HCT116 (cell line): ENCODE results near the gene OR52N5. TPM values are rescaled to one million over a fixed set of nuclear protein-coding genes. Genes with fewer than 3 reads are reported as not detected.

Experiments used
- ATAC-seq: fragments of 200-7000 bp; cut with Tn5 transposase; 2 replicates; pipeline ENCODE4 v1.9.1; 2020; ENCODE audit warnings: mild to moderate bottlenecking, moderate library complexity
- BruUV-seq: library from RNA; stranded (reverse); fragments of 400-500 nt; replicated peaks from 2 replicates; lab custom pipeline; 2021; lab: Mats Ljungman, UMichigan
- CTCF ChIA-PET: fragments of 300-600 bp; sonication (Branson Sonifier 250); formaldehyde crosslinking; loops from one replicate; lab custom pipeline; 2021; ENCODE audit warnings: antibody characterized with exemption; lab: Charles Lee
- POLR2A ChIA-PET: fragments of 300-600, 350-600 bp; sonication (Branson Sonifier 250); formaldehyde crosslinking; loops from one replicate; lab custom pipeline; 2021; ENCODE audit warnings: antibody characterized with exemption; lab: Charles Lee
- RAD21 ChIA-PET, 2 experiments: fragments of 300-600 bp; sonication (Branson Sonifier 250); formaldehyde crosslinking; loops; one replicate each; lab custom pipeline; 2023; ENCODE audit warnings: low total read pairs in 2 of 2; ENCODE audit not compliant: uncharacterized antibody in 2 of 2, unreplicated experiment in 2 of 2, low non-redundant PET in 1 of 2; lab: Charles Lee
- DNase-seq: peaks from one replicate; pipeline ENCODE4 v3.0.0-alpha.2; 2010; ENCODE audit warnings: low read depth, low spot score
- H2AFZ ChIP-seq: fragments of 200-600 bp; shearing (Covaris generic), sonication (generic); 2 replicates; pipeline ENCODE4 v1.6.1; 2017; ENCODE audit warnings: low read depth, mixed run types, mixed read lengths, antibody characterized with exemption, low read length; ENCODE audit not compliant: poor library complexity, severe bottlenecking
- H3K27ac ChIP-seq: 2 replicates; pipeline ENCODE4 v1.5.1; 2012; ENCODE audit warnings: low read depth, low read length
- H3K27me3 ChIP-seq: fragments of 200-600 bp; sonication (generic); 2 replicates; pipeline ENCODE4 v1.6.1; 2016; ENCODE audit warnings: mixed run types, low read length, mixed read lengths; ENCODE audit not compliant: insufficient read depth
- H3K36me3 ChIP-seq, 2 experiments: fragments of 200-500 bp in 1 of 2; fragments of 200-600 bp in 1 of 2; sonication (Bioruptor generic) in 1 of 2; sonication (generic) in 1 of 2; 2 replicates each; pipeline versions ENCODE4 v1.5.1 to v1.6.1; 2014 to 2016; ENCODE audit warnings: low read length in 2 of 2, inconsistent platforms in 1 of 2, mixed read lengths in 1 of 2, mixed run types in 1 of 2; ENCODE audit not compliant: insufficient read depth in 2 of 2, control insufficient read depth in 1 of 2
- H3K4me1 ChIP-seq, 2 experiments: fragments of 200-600 bp in 1 of 2; sonication (generic) in 1 of 2; 2 replicates each; pipeline versions ENCODE4 v1.5.1 to v1.6.1; 2012 to 2017; ENCODE audit warnings: low read length in 2 of 2, inconsistent platforms in 1 of 2, mild to moderate bottlenecking in 1 of 2, mixed read lengths in 1 of 2, mixed run types in 1 of 2, moderate library complexity in 1 of 2; ENCODE audit not compliant: insufficient read depth in 2 of 2, control insufficient read depth in 1 of 2
- H3K4me2 ChIP-seq: fragments of 200-600 bp; sonication (generic); 2 replicates; pipeline ENCODE4 v1.6.1; 2017; ENCODE audit warnings: mixed run types, low read length, mixed read lengths
- H3K4me3 ChIP-seq, 2 experiments: fragments of 200-600 bp in 1 of 2; sonication (generic) in 1 of 2; replicated peaks in 1 of 2; 2 replicates each; pipeline ENCODE4 v1.5.1; 2011 to 2016; ENCODE audit warnings: low read length in 2 of 2, control low read depth in 1 of 2, low read depth in 1 of 2, mild to moderate bottlenecking in 1 of 2, mixed read lengths in 1 of 2, mixed run types in 1 of 2
- H3K79me2 ChIP-seq: fragments of 200-600 bp; sonication (generic); 2 replicates; pipeline ENCODE4 v1.6.1; 2017; ENCODE audit warnings: mild to moderate bottlenecking, mixed run types, low read length, moderate library complexity, mixed read lengths; ENCODE audit not compliant: insufficient read depth
- H3K9ac ChIP-seq: fragments of 200-600 bp; sonication (generic); 2 replicates; pipeline ENCODE4 v1.6.1; 2016; ENCODE audit warnings: low read length, mixed read lengths
- H3K9me2 ChIP-seq: fragments of 200-600 bp; sonication (generic), shearing (Covaris generic); 2 replicates; pipeline ENCODE4 v1.6.1; 2017; ENCODE audit warnings: mixed run types, mild to moderate bottlenecking, moderate library complexity; ENCODE audit not compliant: insufficient read depth
- H3K9me3 ChIP-seq, 2 experiments: fragments of 200-500 bp in 1 of 2; fragments of 200-600 bp in 1 of 2; sonication (Bioruptor generic) in 1 of 2; sonication (generic) in 1 of 2; 2 replicates each; pipeline ENCODE4 v1.6.1; 2014 to 2017; ENCODE audit warnings: low read length in 2 of 2, mixed read lengths in 2 of 2, inconsistent platforms in 1 of 2, low read depth in 1 of 2, mild to moderate bottlenecking in 1 of 2, mixed run types in 1 of 2, moderate library complexity in 1 of 2; ENCODE audit not compliant: control insufficient read depth in 1 of 2, insufficient read depth in 1 of 2
- H4K20me1 ChIP-seq: fragments of 200-600 bp; sonication (generic), shearing (Covaris generic); 2 replicates; pipeline ENCODE4 v1.6.1; 2017; ENCODE audit warnings: mixed run types, mild to moderate bottlenecking, moderate library complexity; ENCODE audit not compliant: insufficient read depth
- ATF3 ChIP-seq: IDR thresholded peaks from 2 replicates; pipeline ENCODE4 v1.6.1; 2012
- CEBPB ChIP-seq: IDR thresholded peaks from 2 replicates; pipeline ENCODE4 v1.6.1; 2012; ENCODE audit warnings: low read depth
- EGR1 ChIP-seq: IDR thresholded peaks from 2 replicates; pipeline ENCODE4 v1.6.1; 2012; ENCODE audit warnings: low read depth
- ELF1 ChIP-seq: IDR thresholded peaks from 2 replicates; pipeline ENCODE4 v1.6.1; 2012; ENCODE audit warnings: low read depth, borderline replicate concordance
- EZH2 ChIP-seq: fragments of 200-600 bp; sonication (generic); IDR thresholded peaks from 2 replicates; pipeline ENCODE4 v1.6.1; 2017; ENCODE audit warnings: antibody characterized with exemption, mixed run types
- EZH2phosphoT487 ChIP-seq: fragments of 200-600 bp; IDR thresholded peaks from 2 replicates; pipeline ENCODE4 v1.6.1; 2018; ENCODE audit warnings: antibody characterized with exemption, borderline replicate concordance
- FOSL1 ChIP-seq: IDR thresholded peaks from 2 replicates; pipeline ENCODE4 v1.6.1; 2012; ENCODE audit warnings: low read depth
- JUND ChIP-seq: IDR thresholded peaks from 2 replicates; pipeline ENCODE4 v1.6.1; 2012
- POLR2AphosphoS5 ChIP-seq: IDR thresholded peaks from 2 replicates; pipeline ENCODE4 v1.6.1; 2011; ENCODE audit warnings: mild to moderate bottlenecking, low read depth, low read length, moderate library complexity
- RAD21 ChIP-seq: IDR thresholded peaks from 2 replicates; pipeline ENCODE4 v1.6.1; 2012; ENCODE audit warnings: low read depth, mild to moderate bottlenecking
- SIN3A ChIP-seq: IDR thresholded peaks from 2 replicates; pipeline ENCODE4 v1.6.1; 2012; ENCODE audit warnings: low read depth
- SRF ChIP-seq: IDR thresholded peaks from 2 replicates; pipeline ENCODE4 v1.6.1; 2012; ENCODE audit warnings: low read depth
- TCF7L2 ChIP-seq: IDR thresholded peaks from 2 replicates; pipeline ENCODE4 v1.7.0; 2011; ENCODE audit warnings: borderline replicate concordance, inconsistent platforms; ENCODE audit not compliant: insufficient read depth, insufficient read length; ENCODE audit errors: extremely low read depth
- YY1 ChIP-seq: IDR thresholded peaks from 2 replicates; pipeline ENCODE4 v1.6.1; 2011; ENCODE audit warnings: low read length, low read depth, moderate library complexity, mild to moderate bottlenecking; ENCODE audit not compliant: insufficient replicate concordance; ENCODE audit errors: extremely low read depth
- ZBTB33 ChIP-seq: IDR thresholded peaks from 2 replicates; pipeline ENCODE4 v1.6.1; 2011; ENCODE audit warnings: mild to moderate bottlenecking, low read length, moderate library complexity; ENCODE audit not compliant: insufficient replicate concordance; ENCODE audit errors: extremely low read depth
- ZFX ChIP-seq: fragments of 450-650 bp; IDR thresholded peaks from 2 replicates; pipeline ENCODE4 v1.6.1; 2017
- ZNF274 ChIP-seq: fragments of 200-500 bp; sonication (Bioruptor generic); IDR thresholded peaks from 2 replicates; pipeline ENCODE4 v1.6.1; 2014; ENCODE audit warnings: mild to moderate bottlenecking, low read depth, low read length, inconsistent platforms
- intact Hi-C: fragments of 100-400 bp; cut with micrococcal nuclease; formaldehyde crosslinking; loops from 2 replicates; pipeline ENCODE4 v1.10.0; 2022
- total RNA-seq: library from RNA; stranded (reverse); gene quantifications from one replicate; pipeline ENCODE4 v1.2.1, GENCODE V29; 2021; ENCODE audit not compliant: unreplicated experiment
- TF ChIP-seq, protein P1 (sequence below): IDR thresholded peaks from 2 replicates; pipeline ENCODE4 v1.6.1; 2012

The OR52N5 gene
- total RNA-seq, 1 experiment from 2014 or later, result not detected

- Histone ChIP-seq H3K9me2 (no peaks in the 10 kb centered on the region), H3K79me2 (no peaks in the 10 kb centered on the region), H3K4me2 (no peak overlapping the region), H3K4me1 (peaks cover 0 to 4% of the 10 kb centered on the region in 2 experiments; a peak in 1 of 4 replicates), H3K9ac (no peak overlapping the region), H3K36me3 (no peaks in the 10 kb centered on the region), H3K4me3 (no peak overlapping the region), H3K27ac (no peak overlapping the region), H3K27me3 (peaks cover 65% of the 10 kb centered on the region), H2AFZ (no peak overlapping the region), H4K20me1 (no peaks in the 10 kb centered on the region; the same call in 1 of the 2 replicates), H3K9me3 (no peaks in the 10 kb centered on the region)
- POLR2A ChIA-PET, result no interaction called here
- no peak for ATAC-seq
- DNase-seq, result no peak
- intact Hi-C loops, result loop anchor here (2.0 to 10.0 kb wide), 5 partner anchors 518 to 1627 kb away; no protein-coding TSS in a partner anchor
- no peak for TF ChIP-seq YY1
- TF ChIP-seq EZH2phosphoT487, result no peak
- TF ChIP-seq SRF, result no peak
- no peak for TF ChIP-seq POLR2AphosphoS5
- no peak for TF ChIP-seq SIN3A
- no peak for TF ChIP-seq FOSL1
- no peak for TF ChIP-seq TCF7L2
- no peak for TF ChIP-seq ATF3
- no peak for TF ChIP-seq ZFX
- TF ChIP-seq ZNF274, result no peak
- no peak for TF ChIP-seq CEBPB
- no peak for TF ChIP-seq EGR1
- no peak for TF ChIP-seq RAD21
- no peak for TF ChIP-seq EZH2
- no peak for TF ChIP-seq ZBTB33
- TF ChIP-seq ELF1, result no peak
- TF ChIP-seq JUND, result no peak
- TF ChIP-seq, protein P1, sequence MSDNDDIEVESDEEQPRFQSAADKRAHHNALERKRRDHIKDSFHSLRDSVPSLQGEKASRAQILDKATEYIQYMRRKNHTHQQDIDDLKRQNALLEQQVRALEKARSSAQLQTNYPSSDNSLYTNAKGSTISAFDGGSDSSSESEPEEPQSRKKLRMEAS, result no peak
- RAD21 ChIA-PET, result no interaction called here
- CTCF ChIA-PET, result interaction anchor here (0.8 to 2.3 kb wide), 7 partner anchors 81 to 1183 kb away, joined by 3 to 8 read pairs (median 3); partner anchors contain the start of genes OR51D1 and TRIM5
- BruUV-seq, result no TSS peak
Measured at GRCh38 chr11:5809905-5810795, 27.0 kb upstream of the OR52N5 start.
